Neuronal stem cell (in vitro differentiated cells): Measurements from ENCODE around the gene LINS1.
A peak's percentile ranks its signal among the peaks of the same experiment; 100 is the strongest.

Experiments
- DNase-seq: peaks from one replicate; pipeline ENCODE4 v3.0.0-alpha.2; 2013; ENCODE audit warnings: low spot score
- H2AFZ ChIP-seq: one replicate; pipeline ENCODE4 v1.6.1; 2013; ENCODE audit warnings: mild to moderate bottlenecking, low read length, inconsistent platforms
- H2AK5ac ChIP-seq: 2 replicates; pipeline ENCODE4 v1.6.1; 2013; ENCODE audit warnings: low read depth, mild to moderate bottlenecking, inconsistent platforms, low read length, moderate library complexity, mixed read lengths
- H2BK120ac ChIP-seq: 2 replicates; pipeline ENCODE4 v1.6.1; 2013; ENCODE audit warnings: low read depth, mild to moderate bottlenecking, inconsistent platforms, low read length, moderate library complexity, mixed read lengths
- H2BK12ac ChIP-seq: one replicate; pipeline ENCODE4 v1.6.1; 2013; ENCODE audit warnings: low read length, inconsistent platforms
- H2BK15ac ChIP-seq: 2 replicates; pipeline ENCODE4 v1.6.1; 2013; ENCODE audit warnings: mild to moderate bottlenecking, low read length, inconsistent platforms, mixed read lengths
- H2BK5ac ChIP-seq: one replicate; pipeline ENCODE4 v1.6.1; 2013; ENCODE audit warnings: inconsistent platforms, mild to moderate bottlenecking, low read length, moderate library complexity
- H3K14ac ChIP-seq: one replicate; pipeline ENCODE4 v1.6.1; 2013; ENCODE audit warnings: low read length, inconsistent platforms
- H3K18ac ChIP-seq: 2 replicates; pipeline ENCODE4 v1.6.1; 2013; ENCODE audit warnings: low read length, inconsistent platforms
- H3K23ac ChIP-seq: 2 replicates; pipeline ENCODE4 v1.6.1; 2013; ENCODE audit warnings: low read depth, mild to moderate bottlenecking, mixed read lengths, low read length, inconsistent platforms; ENCODE audit not compliant: poor library complexity
- H3K27ac ChIP-seq: replicated peaks from 3 replicates; pipeline ENCODE4 v1.5.1; 2013; ENCODE audit warnings: low read length, inconsistent platforms
- H3K27me3 ChIP-seq, 3 experiments: 2 replicates each; pipeline ENCODE4 v1.6.1; 2013; ENCODE audit warnings: low read length in 3 of 3, mild to moderate bottlenecking in 2 of 3, inconsistent platforms in 1 of 3, low read depth in 1 of 3, mixed read lengths in 1 of 3, moderate library complexity in 1 of 3; ENCODE audit not compliant: control insufficient read depth in 3 of 3, insufficient read depth in 3 of 3
- H3K36me3 ChIP-seq, 2 donors: replicated peaks in 1 of 2; 2 replicates each; pipeline ENCODE4 v1.6.1; 2013; ENCODE audit warnings: low read length in 2 of 2; ENCODE audit not compliant: control insufficient read depth in 2 of 2, insufficient read depth in 2 of 2
- H3K4ac ChIP-seq: 2 replicates; pipeline ENCODE4 v1.6.1; 2013; ENCODE audit warnings: inconsistent platforms, mild to moderate bottlenecking, low read length, moderate library complexity
- H3K4me1 ChIP-seq, 2 donors: 1 replicate in 1 of 2; 2 replicates in 1 of 2; pipeline ENCODE4 v1.6.1; 2013; ENCODE audit warnings: low read length in 2 of 2, low read depth in 1 of 2; ENCODE audit not compliant: control insufficient read depth in 2 of 2, insufficient read depth in 1 of 2
- H3K4me2 ChIP-seq: one replicate; pipeline ENCODE4 v1.6.1; 2013; ENCODE audit warnings: mild to moderate bottlenecking, low read length, inconsistent platforms; ENCODE audit not compliant: insufficient read depth, poor library complexity, severe bottlenecking
- H3K4me3 ChIP-seq, 2 donors: 2 replicates each; pipeline ENCODE4 v1.5.1; 2013; ENCODE audit warnings: low read length in 2 of 2, mild to moderate bottlenecking in 2 of 2, inconsistent platforms in 1 of 2, moderate library complexity in 1 of 2
- H3K79me1 ChIP-seq: one replicate; pipeline ENCODE4 v1.6.1; 2013; ENCODE audit warnings: low read depth, mild to moderate bottlenecking, inconsistent platforms, low read length, moderate library complexity
- H3K9ac ChIP-seq: one replicate; pipeline ENCODE4 v1.6.1; 2013; ENCODE audit warnings: mild to moderate bottlenecking, low read depth, low read length, inconsistent platforms; ENCODE audit not compliant: poor library complexity
- H3K9me3 ChIP-seq, 2 donors: replicated peaks in 1 of 2; 2 replicates each; pipeline versions ENCODE3 to v1.6.1; 2013; ENCODE audit warnings: low read length in 2 of 2, mild to moderate bottlenecking in 2 of 2, inconsistent platforms in 1 of 2, low read depth in 1 of 2, mixed read lengths in 1 of 2, moderate library complexity in 1 of 2; ENCODE audit not compliant: control insufficient read depth in 2 of 2, insufficient read depth in 1 of 2
- H4K8ac ChIP-seq: one replicate; pipeline ENCODE4 v1.6.1; 2013; ENCODE audit warnings: low read depth, mild to moderate bottlenecking, inconsistent platforms, low read length, moderate library complexity
- H4K91ac ChIP-seq: one replicate; pipeline ENCODE4 v1.6.1; 2013; ENCODE audit warnings: low read length, low read depth, mild to moderate bottlenecking, inconsistent platforms; ENCODE audit not compliant: poor library complexity
- WGBS, 2 donors: extraction: QIAGEN DNeasy Blood & Tissue Kit; methylation state at CpG; one replicate each; pipeline ENCODE4 v1.1.7; 2013; ENCODE audit warnings: missing lambda C conversion rate in 2 of 2, mixed read lengths in 1 of 2; ENCODE audit not compliant: insufficient read length in 2 of 2, insufficient replicate concordance in 1 of 2; ENCODE audit errors: extremely low coverage in 2 of 2; 5-methylcytosine and 5-hydroxymethylcytosine counted together

Gene LINS1

GRCh38 chr15:100526027-100526481 is 75.9 kb downstream of the LINS1 start:
- Histone ChIP-seq H3K4me3 (peak overlapping the region in 1 of 2 donors; percentile 54), H3K27me3 (no peaks in the 10 kb centered on the region), H3K4me2 (no peak overlapping the region), H2BK12ac (no peak overlapping the region), H3K36me3 (no peaks in the 10 kb centered on the region), H3K9me3 (peaks cover 0 to 1% of the 10 kb centered on the region in 2 donors), H2BK15ac (no peak overlapping the region), H2BK120ac (no peak overlapping the region), H3K27ac (no peak overlapping the region), H2AFZ (no peak overlapping the region), H3K4me1 (no peaks in the 10 kb centered on the region), H3K9ac (no peak overlapping the region), H2BK5ac (no peak overlapping the region), H3K4ac (no peak overlapping the region), H3K79me1 (no peaks in the 10 kb centered on the region), H4K8ac (no peak overlapping the region), H4K91ac (no peak overlapping the region), H3K14ac (no peak overlapping the region), H3K18ac (no peak overlapping the region), H2AK5ac (no peak overlapping the region), H3K23ac (no peak overlapping the region)
- no CpG with 5 or more reads among the region's 6 CpGs for WGBS, 2 donors
- DNase-seq, result no peak

- no peak overlapping the region for H3K27ac ChIP-seq
- no CpG with 5 or more reads among the region's 1 CpG for WGBS, 2 donors
- H2BK15ac ChIP-seq, result no peak overlapping the region
Measured at GRCh38 chr15:100525436-100525835, 76.5 kb downstream of the LINS1 start.

GRCh38 chr15:100524326-100524725 is 77.7 kb downstream of the LINS1 start:
- Histone ChIP-seq H2BK120ac (no peak overlapping the region), H2BK12ac (no peak overlapping the region), H3K27me3 (no peaks in the 10 kb centered on the region), H4K91ac (no peak overlapping the region), H2BK5ac (no peak overlapping the region), H3K4me2 (no peak overlapping the region), H3K14ac (no peak overlapping the region), H3K4me1 (no peaks in the 10 kb centered on the region), H2AFZ (no peak overlapping the region), H2BK15ac (no peak overlapping the region), H4K8ac (no peak overlapping the region), H3K9ac (no peak overlapping the region), H2AK5ac (no peak overlapping the region), H3K36me3 (no peaks in the 10 kb centered on the region), H3K79me1 (no peaks in the 10 kb centered on the region), H3K4ac (no peak overlapping the region), H3K9me3 (peaks cover 0 to 4% of the 10 kb centered on the region in 2 donors), H3K23ac (no peak overlapping the region), H3K27ac (no peak overlapping the region), H3K18ac (no peak overlapping the region), H3K4me3 (no peak overlapping the region)
- no CpG with 5 or more reads among the region's 2 CpGs for WGBS, 2 donors
- no peak for DNase-seq

More at GRCh38 chr15:100525436-100525835, 76.5 kb downstream of the LINS1 start:
- H4K8ac ChIP-seq, result no peak overlapping the region
- H3K27me3 ChIP-seq, result no peaks in the 10 kb centered on the region
- no peaks in the 10 kb centered on the region for H3K36me3 ChIP-seq
- no peak for DNase-seq
- no peak overlapping the region for H3K18ac ChIP-seq
- H2BK120ac ChIP-seq, result no peak overlapping the region
- no peak overlapping the region for H3K4ac ChIP-seq
- H4K91ac ChIP-seq, result no peak overlapping the region
- no peak overlapping the region for H2AK5ac ChIP-seq
- H2BK12ac ChIP-seq, result no peak overlapping the region
- H3K4me1 ChIP-seq, result no peaks in the 10 kb centered on the region
- no peak overlapping the region for H3K23ac ChIP-seq
- H3K9me3 ChIP-seq, result peaks cover 0 to 1% of the 10 kb centered on the region in 2 donors
- no peak overlapping the region for H3K4me3 ChIP-seq
- H3K9ac ChIP-seq, result no peak overlapping the region
- no peak overlapping the region for H2BK5ac ChIP-seq
- H3K4me2 ChIP-seq, result no peak overlapping the region
- no peak overlapping the region for H2AFZ ChIP-seq
- H3K14ac ChIP-seq, result no peak overlapping the region
- H3K79me1 ChIP-seq, result no peaks in the 10 kb centered on the region

GRCh38 chr15:100521907-100522306 is 80.1 kb downstream of the LINS1 start:
- no peak overlapping the region for H2BK15ac ChIP-seq
- H3K4ac ChIP-seq, result no peak overlapping the region
- no peak overlapping the region for H2BK5ac ChIP-seq
- no peaks in the 10 kb centered on the region for H3K36me3 ChIP-seq
- no peak overlapping the region for H2BK120ac ChIP-seq
- H3K23ac ChIP-seq, result no peak overlapping the region
- WGBS, 2 donors, result no CpG with 5 or more reads among the region's 3 CpGs
- H3K4me3 ChIP-seq, result no peak overlapping the region
- H4K91ac ChIP-seq, result no peak overlapping the region
- H2BK12ac ChIP-seq, result no peak overlapping the region
- no peak overlapping the region for H3K14ac ChIP-seq
- no peaks in the 10 kb centered on the region for H3K4me1 ChIP-seq
- no peak overlapping the region for H3K18ac ChIP-seq
- H3K79me1 ChIP-seq, result no peaks in the 10 kb centered on the region
- no peak overlapping the region for H2AK5ac ChIP-seq
- no peak for DNase-seq
- no peaks in the 10 kb centered on the region for H3K27me3 ChIP-seq
- peaks cover 0 to 4% of the 10 kb centered on the region in 2 donors for H3K9me3 ChIP-seq
- no peak overlapping the region for H3K27ac ChIP-seq
- no peak overlapping the region for H3K9ac ChIP-seq
- H2AFZ ChIP-seq, result no peak overlapping the region
- no peak overlapping the region for H4K8ac ChIP-seq
- H3K4me2 ChIP-seq, result no peak overlapping the region
